GM10266 (cell line): ENCODE data around the gene OXLD1.

ENCODE experiments used
- DNase-seq: peaks from one replicate; pipeline ENCODE4 v3.0.0; 2012; ENCODE audit errors: extremely low spot score
- TF ChIP-seq, protein P1 (sequence below): IDR thresholded peaks from 2 replicates; pipeline ENCODE4 v1.5.1; 2012; ENCODE audit warnings: mild to moderate bottlenecking, low read depth; ENCODE audit not compliant: control insufficient read depth, insufficient read depth; ENCODE audit errors: missing control alignments

Gene OXLD1

DNA sequence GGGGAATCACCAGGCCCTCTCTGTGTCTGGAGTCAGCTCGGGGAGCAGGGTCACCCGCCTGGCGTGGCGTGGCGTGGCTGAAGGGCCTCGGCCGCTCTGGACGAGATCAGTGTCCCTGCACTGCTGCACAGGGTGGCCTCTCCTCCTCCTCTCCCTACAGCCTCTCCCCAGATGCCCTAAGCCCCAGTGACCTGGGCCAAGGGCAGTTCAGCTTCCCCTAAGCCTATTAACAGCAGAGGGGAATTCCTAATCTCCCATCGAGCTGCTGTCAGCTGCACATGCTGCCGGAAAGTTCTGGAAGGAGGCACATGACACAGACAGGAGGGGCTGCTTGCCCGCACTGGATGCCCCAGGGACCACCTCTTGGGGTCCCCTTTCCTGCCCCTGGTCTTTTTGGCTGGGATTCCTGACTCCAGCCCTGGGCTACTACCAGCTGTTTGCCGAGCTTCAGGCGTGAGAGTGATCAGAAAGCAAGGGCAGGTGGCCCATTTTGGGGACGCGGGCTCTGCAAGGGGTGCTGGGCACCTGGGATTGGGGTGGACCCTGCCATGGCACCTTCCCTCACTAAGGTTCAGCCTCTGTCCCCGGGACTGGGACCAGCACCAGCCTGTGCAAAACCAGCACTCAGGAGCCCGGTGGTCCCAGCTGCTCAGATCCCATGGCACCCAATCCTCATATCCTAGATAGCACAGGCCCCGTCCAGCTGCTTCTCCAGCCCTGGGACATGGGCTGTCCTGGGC, 10.9 kb downstream of the OXLD1 start:
- DNase-seq: peak; percentile 22
- TF ChIP-seq, protein P1, sequence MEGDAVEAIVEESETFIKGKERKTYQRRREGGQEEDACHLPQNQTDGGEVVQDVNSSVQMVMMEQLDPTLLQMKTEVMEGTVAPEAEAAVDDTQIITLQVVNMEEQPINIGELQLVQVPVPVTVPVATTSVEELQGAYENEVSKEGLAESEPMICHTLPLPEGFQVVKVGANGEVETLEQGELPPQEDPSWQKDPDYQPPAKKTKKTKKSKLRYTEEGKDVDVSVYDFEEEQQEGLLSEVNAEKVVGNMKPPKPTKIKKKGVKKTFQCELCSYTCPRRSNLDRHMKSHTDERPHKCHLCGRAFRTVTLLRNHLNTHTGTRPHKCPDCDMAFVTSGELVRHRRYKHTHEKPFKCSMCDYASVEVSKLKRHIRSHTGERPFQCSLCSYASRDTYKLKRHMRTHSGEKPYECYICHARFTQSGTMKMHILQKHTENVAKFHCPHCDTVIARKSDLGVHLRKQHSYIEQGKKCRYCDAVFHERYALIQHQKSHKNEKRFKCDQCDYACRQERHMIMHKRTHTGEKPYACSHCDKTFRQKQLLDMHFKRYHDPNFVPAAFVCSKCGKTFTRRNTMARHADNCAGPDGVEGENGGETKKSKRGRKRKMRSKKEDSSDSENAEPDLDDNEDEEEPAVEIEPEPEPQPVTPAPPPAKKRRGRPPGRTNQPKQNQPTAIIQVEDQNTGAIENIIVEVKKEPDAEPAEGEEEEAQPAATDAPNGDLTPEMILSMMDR: no peak

DNA sequence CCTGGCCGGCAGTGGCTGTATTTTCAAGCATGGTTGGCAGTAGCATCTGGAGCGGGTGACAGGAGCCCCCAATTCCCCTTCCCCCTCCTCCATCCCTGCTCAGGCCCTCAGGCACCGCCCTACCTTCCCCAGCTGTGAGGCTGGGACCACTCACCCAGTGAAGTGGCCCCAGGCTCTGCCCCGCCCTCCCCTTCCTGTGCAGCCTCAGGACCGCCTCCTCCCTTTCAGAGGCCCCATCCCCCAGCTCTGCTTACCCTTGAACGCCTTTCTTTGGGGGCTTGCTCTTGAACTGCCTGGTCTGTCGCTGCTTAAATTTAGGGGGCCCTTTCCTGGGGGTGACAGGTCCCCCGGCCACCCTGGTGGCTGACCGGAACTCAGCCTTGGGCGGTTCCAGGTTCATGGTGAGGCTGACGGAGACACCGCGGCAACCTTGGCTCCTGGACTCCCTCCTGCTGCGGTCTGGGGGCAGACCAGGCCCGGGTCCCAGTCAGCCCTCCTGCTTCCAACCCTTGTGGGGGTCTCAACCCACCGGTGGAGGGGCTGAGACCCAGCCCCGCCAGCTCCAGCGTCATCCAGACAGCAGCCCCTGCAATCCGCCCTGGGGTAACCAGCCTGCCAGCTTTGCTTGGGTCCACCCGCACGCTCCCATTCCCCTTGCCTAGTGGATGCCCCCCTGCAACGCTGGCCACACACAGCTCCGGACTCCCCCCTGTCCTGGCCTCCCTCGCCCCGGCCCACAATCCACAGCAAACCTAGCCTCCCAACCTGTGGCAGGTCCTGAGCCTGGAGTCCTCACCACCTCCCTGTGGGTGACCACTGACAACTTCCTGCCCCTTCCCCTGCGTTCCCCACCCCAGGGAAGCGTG, 13.3 kb downstream of the OXLD1 start:
- TF ChIP-seq, protein P1: no peak
- peak; percentile 76 for DNase-seq

DNA sequence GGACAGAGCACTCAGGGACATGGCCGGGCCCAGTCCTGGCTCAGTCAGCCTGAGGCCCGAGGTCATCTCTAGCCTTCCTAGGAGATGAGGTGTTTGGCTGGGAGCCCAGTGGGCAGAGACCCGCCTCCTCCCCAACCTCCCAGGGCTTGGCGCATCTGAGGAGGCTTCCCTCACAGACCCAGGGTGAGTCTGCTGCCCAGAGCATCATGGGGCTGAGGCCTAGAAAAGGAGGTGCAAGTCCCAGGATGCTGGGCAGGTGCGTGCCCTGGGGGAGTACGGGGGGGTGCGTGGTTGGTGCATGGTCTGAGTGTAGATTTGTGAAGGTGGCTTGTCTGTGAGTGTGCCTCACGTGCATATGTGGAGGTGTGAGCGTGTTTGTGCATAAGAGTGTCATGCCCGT, 14.7 kb downstream of the OXLD1 start:
- no peak for DNase-seq
- TF ChIP-seq, protein P1: no peak

DNA sequence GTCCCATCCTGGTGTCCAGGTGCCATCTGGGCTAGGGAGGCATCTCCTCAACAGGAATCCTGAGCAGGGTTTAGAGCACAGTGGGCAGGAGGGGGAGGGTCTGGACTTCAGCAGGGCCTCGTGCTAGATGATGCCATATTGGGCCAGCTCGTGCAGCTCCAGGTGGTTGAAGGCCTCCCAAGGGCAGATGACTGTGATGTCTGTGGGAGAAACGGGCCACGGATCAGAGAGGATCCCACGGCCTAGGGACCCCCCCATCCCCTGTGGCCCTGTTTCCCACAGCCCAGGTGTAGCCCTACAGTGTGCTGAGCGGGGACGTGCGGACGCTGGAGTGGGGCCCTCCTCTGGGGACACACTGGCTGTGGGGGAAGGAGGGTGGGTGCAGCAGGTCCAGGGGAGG, 15.5 kb downstream of the OXLD1 start:
- no peak for DNase-seq
- TF ChIP-seq, protein P1: no peak

DNA sequence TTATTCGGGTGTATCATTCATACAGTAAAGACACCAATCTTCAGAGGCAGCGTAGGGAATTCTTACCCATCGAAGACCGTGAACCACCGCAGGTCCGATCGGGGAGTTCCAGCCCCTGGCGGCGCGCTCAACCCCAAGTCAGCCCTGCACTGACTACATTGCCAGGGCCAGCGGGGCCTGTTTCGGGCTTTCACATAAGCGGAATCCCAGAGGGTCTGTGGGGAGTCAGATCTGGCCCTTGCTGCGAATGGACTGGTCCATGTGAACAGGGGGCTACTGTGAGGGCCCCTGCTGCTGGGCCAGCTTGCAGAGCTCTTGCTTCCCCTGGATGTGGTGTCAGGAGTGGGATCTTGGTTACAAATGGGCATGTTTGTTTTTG, 17.7 kb downstream of the OXLD1 start:
- TF ChIP-seq, protein P1: no peak
- no peak for DNase-seq

DNA sequence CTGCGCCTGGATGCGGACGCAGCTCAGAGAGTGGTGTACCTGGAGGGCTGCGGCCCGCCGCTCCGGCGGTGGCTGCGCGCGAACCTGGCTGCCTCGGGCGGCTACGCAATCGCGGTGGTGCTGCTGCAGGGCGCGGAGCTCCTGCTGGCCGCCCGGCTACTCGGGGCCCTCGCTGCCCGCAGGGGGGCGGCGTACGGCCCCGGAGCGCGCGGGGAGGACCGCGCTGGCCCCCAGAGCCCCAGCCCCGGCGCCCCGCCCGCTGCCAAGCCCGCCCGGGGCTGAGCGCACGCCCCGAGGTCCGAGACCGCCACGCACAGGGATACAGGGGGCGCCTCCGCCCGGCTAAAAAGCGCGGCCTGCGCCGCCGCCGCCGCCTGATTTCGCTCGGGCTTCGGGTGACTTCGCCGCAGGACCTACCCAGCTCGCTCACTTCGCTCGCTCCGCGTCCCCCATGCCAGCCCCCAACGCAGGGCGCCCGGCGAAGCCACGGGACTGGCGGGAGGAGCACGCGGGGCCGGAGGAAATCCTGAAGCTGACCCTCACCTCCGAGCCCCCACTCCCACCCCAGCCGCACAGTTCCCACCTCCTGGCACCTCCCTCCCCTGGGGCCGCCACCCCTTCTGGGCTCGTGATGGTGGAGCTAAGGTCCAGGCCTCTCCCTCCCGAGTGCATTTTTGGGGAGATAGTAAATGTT, 18.2 kb downstream of the OXLD1 start:
- DNase-seq: no peak
- TF ChIP-seq, protein P1: no peak

DNA sequence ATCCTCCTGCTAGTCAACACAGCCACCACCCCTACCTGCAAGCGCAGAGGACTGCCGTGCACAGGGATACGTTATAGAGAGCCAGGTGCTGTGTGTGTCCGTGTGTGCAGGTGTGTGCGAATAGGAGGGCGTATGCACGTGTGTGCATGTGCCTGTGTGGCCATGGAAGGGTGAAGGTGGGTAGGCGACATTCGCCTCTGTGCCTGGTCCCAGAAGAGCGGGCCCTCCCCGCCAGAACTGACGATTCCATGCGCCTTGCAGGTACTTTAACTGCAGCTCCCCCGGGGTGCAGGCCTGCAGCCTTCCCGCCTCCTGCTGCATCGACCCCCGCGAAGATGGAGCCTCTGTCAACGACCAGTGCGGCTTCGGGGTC, 18.8 kb downstream of the OXLD1 start:
- TF ChIP-seq, protein P1: no peak
- DNase-seq: no peak
